Spleen (tissue), 11 donors: ENCODE measurements around the gene CFAP74. TPM values are rescaled to one million over a fixed set of nuclear protein-coding genes. Genes with fewer than 3 reads are reported as not detected.

ENCODE experiments used
- DNase-seq: peaks from one replicate; pipeline ENCODE4 v3.0.0-alpha.2; 2020
- H3K27ac ChIP-seq, 8 donors: fragments of 200-600 bp; sonication (generic) in 7 of 8; 1 replicate in 4 of 8; 2 replicates in 4 of 8; pipeline versions ENCODE4 v1.5.0 to v1.8.0; 2016 to 2021; ENCODE audit warnings: inconsistent platforms in 4 of 8, mild to moderate bottlenecking in 4 of 8, moderate library complexity in 1 of 8
- H3K27me3 ChIP-seq, 7 donors: fragments of 200-600 bp; sonication (generic) in 6 of 7; replicated peaks in 1 of 7; 1 replicate in 4 of 7; 2 replicates in 3 of 7; pipeline versions ENCODE4 v1.5.0 to v1.8.0; 2016 to 2021; ENCODE audit warnings: inconsistent platforms in 3 of 7, mild to moderate bottlenecking in 1 of 7
- H3K36me3 ChIP-seq, 6 donors: fragments of 200-600 bp; sonication (generic) in 5 of 6; 1 replicate in 4 of 6; 2 replicates in 2 of 6; pipeline versions ENCODE4 v1.5.0 to v1.8.0; 2016 to 2021; ENCODE audit warnings: inconsistent platforms in 2 of 6
- H3K4me1 ChIP-seq, 6 donors: fragments of 200-600 bp; sonication (generic) in 5 of 6; 1 replicate in 3 of 6; 2 replicates in 3 of 6; pipeline versions ENCODE4 v1.5.0 to v1.8.0; 2016 to 2021; ENCODE audit warnings: inconsistent platforms in 3 of 6
- H3K4me3 ChIP-seq, 8 donors: fragments of 200-600 bp; sonication (generic) in 7 of 8; 1 replicate in 4 of 8; 2 replicates in 4 of 8; pipeline versions ENCODE4 v1.5.0 to v1.8.0; 2016 to 2021; ENCODE audit warnings: inconsistent platforms in 4 of 8, mild to moderate bottlenecking in 4 of 8, moderate library complexity in 2 of 8
- H3K9me3 ChIP-seq, 8 donors: fragments of 200-600 bp; sonication (generic) in 7 of 8; 1 replicate in 4 of 8; 2 replicates in 4 of 8; pipeline versions ENCODE4 v1.5.0 to v1.8.0; 2016 to 2021; ENCODE audit warnings: inconsistent platforms in 4 of 8
- CTCF ChIP-seq, 11 experiments: fragments of 200-600 bp in 7 of 11; fragments of 450-650 bp in 4 of 11; sonication (generic) in 4 of 11; IDR thresholded peaks in 8 of 11; conservative IDR thresholded peaks in 3 of 11; 1 replicate in 7 of 11; 2 replicates in 4 of 11; pipeline versions ENCODE4 v1.4.0 to v1.8.0; 2016 to 2021; ENCODE audit warnings: antibody characterized with exemption in 11 of 11, inconsistent platforms in 4 of 11, mild to moderate bottlenecking in 1 of 11
- POLR2A ChIP-seq, 3 donors: fragments of 450-650 bp; IDR thresholded peaks; one replicate each; pipeline ENCODE4 v1.5.1; 2017; ENCODE audit warnings: antibody characterized with exemption in 3 of 3, mild to moderate bottlenecking in 1 of 3
- POLR2AphosphoS5 ChIP-seq, 3 donors: sonication (generic); formaldehyde crosslinking; IDR thresholded peaks; one replicate each; pipeline ENCODE4 v1.5.1; 2017; ENCODE audit warnings: antibody characterized with exemption in 3 of 3
- WGBS, 5 donors: extraction: QIAGEN DNeasy Blood & Tissue Kit in 3 of 5; methylation state at CpG; one replicate each; pipeline versions ENCODE4 v1.1.5 to v1.1.7; 2013 to 2018; 5-methylcytosine and 5-hydroxymethylcytosine counted together
- intact Hi-C: fragments of 100-400 bp; cut with DNase I; formaldehyde crosslinking; loops from one replicate; pipeline ENCODE4 v1.15.0; 2023; ENCODE audit warnings: low total_unique reads
- polyA plus RNA-seq, 3 donors: library from polyadenylated mRNA; stranded (reverse); fragments of 200-250 nt; gene quantifications; one replicate each; pipeline ENCODE4 v1.2.1, GENCODE V29; 2013
- total RNA-seq, 7 donors: library from RNA; depleted of rRNA in 3 of 7; stranded (reverse); fragments of >200 nt in 3 of 7; fragmentation: NEBNext Ultra II Directional in 4 of 7; extraction: Animal tissue kit (Norgen Biotek cat#: 25700) in 4 of 7; gene quantifications; one replicate each; pipeline versions ENCODE4 v1.1.0 to v1.2.1, GENCODE V29; 2016 to 2021
- donor health status: healthy with polysubstance abuse.
- donor health status: DM: no; HTN: no; CAD: no; lungs with moderate emphysema.
- donor health status: DM: no; HTN: no; CAD: no.
- donor health status: Bipolar disorder and iron deficiency.
- donor health status: healthy.
- donor health status: DM: no; HTN: no; CAD: no.
- donor health status: DM: yes; HTN: yes; CAD: no.

CFAP74 gene
- total and polyA plus RNA-seq, 10 donors, result 0.03 to 0.32 (median 0.14) TPM; not detected in 4

- peak; percentile 82 for DNase-seq
- WGBS, 5 donors, result 46 to 61% (median 47%) methylated on average over 21 to 46 of the region's 46 CpGs
- intact Hi-C loops, result no loop called here
- H3K36me3 ChIP-seq, result no peaks in the 10 kb centered on the region
- peaks cover 0 to 16% (median 0%) of the 10 kb centered on the region in 7 donors for H3K27me3 ChIP-seq
- TF ChIP-seq POLR2AphosphoS5 (IDR thresholded peaks at IDR 0.05), result peak in 1 of 3 donors; percentile 25
- no peak for TF ChIP-seq CTCF (IDR thresholded peaks at IDR 0.05 in 8 of 11, conservative IDR thresholded peaks at IDR 0.05 in 3 of 11)
- H3K4me1 ChIP-seq, result peaks cover 8 to 57% (median 32%) of the 10 kb centered on the region in 6 donors
- H3K27ac ChIP-seq, result peak overlapping the region in 5 of 8 donors; percentile 63 to 78 (median 73)
- H3K4me3 ChIP-seq, result peak overlapping the region; percentile 17 to 84 (median 61)
- H3K9me3 ChIP-seq, result no peaks in the 10 kb centered on the region
Measured at GRCh38 chr1:1917995-1918900, 85.3 kb downstream of the CFAP74 start.

GRCh38 chr1:1917304-1917976 lies 86.1 kb downstream of the CFAP74 start:
- H3K27ac ChIP-seq, result no peak overlapping the region
- intact Hi-C loops, result no loop called here

GRCh38 chr1:1916851-1917251 lies 86.7 kb downstream of the CFAP74 start:
- H3K27ac ChIP-seq, result no peak overlapping the region
- no peak overlapping the region for H3K4me3 ChIP-seq
- intact Hi-C loops, result no loop called here
- peaks cover 8 to 44% (median 27%) of the 10 kb centered on the region in 6 donors for H3K4me1 ChIP-seq
- no peak for TF ChIP-seq POLR2A (IDR thresholded peaks at IDR 0.05)
- no peak for TF ChIP-seq CTCF (IDR thresholded peaks at IDR 0.05 in 8 of 11, conservative IDR thresholded peaks at IDR 0.05 in 3 of 11)
- TF ChIP-seq POLR2AphosphoS5 (IDR thresholded peaks at IDR 0.05), result no peak
- H3K9me3 ChIP-seq, result no peaks in the 10 kb centered on the region
- peak; percentile 75 for DNase-seq
- H3K36me3 ChIP-seq, result no peaks in the 10 kb centered on the region
- H3K27me3 ChIP-seq, result peaks cover 0 to 16% (median 0%) of the 10 kb centered on the region in 7 donors
- 81 to 91% (median 84%) methylated on average over 16 to 19 of the region's 19 CpGs for WGBS, 5 donors

More at GRCh38 chr1:1917304-1917976, 86.1 kb downstream of the CFAP74 start:
- DNase-seq, result peak; percentile 78
- peaks cover 0 to 16% (median 0%) of the 10 kb centered on the region in 7 donors for H3K27me3 ChIP-seq
- H3K4me3 ChIP-seq, result no peak overlapping the region
- no peak for TF ChIP-seq CTCF (IDR thresholded peaks at IDR 0.05 in 8 of 11, conservative IDR thresholded peaks at IDR 0.05 in 3 of 11)
- no peak for TF ChIP-seq POLR2AphosphoS5 (IDR thresholded peaks at IDR 0.05)
- TF ChIP-seq POLR2A (IDR thresholded peaks at IDR 0.05), result no peak
- WGBS, 5 donors, result 90 to 94% (median 92%) methylated on average over 13 to 14 of the region's 14 CpGs
- no peaks in the 10 kb centered on the region for H3K36me3 ChIP-seq
- peaks cover 8 to 49% (median 29%) of the 10 kb centered on the region in 6 donors for H3K4me1 ChIP-seq
- H3K9me3 ChIP-seq, result no peaks in the 10 kb centered on the region
